ENCODE data around the gene GPC5. TPM values are rescaled to one million over a fixed set of nuclear protein-coding genes. Genes with fewer than 3 reads are reported as not detected.

GPC5 gene
- total RNA-seq, 2 donors from 2014 or later = not detected

DNA sequence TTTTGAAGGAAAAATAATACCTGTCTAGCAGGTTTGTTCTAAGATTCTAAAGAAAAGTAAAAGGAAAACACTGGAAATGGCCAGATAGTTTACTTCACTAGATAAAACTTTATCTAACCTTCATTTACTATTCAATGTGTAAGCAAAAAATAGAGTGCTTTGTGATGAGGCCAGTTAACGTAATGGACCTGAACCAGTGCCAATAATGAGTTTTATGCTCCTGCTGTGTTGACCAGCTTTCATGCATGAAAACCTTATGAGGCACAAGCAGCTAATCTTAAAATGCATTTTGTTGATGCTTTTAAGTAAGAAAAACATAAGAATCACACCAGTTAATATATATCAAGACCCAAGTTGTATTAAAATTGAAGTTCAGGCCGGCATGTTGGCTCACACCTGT lies 1211.0 kb downstream of the GPC5 start:
- TF ChIP-seq, protein P1, sequence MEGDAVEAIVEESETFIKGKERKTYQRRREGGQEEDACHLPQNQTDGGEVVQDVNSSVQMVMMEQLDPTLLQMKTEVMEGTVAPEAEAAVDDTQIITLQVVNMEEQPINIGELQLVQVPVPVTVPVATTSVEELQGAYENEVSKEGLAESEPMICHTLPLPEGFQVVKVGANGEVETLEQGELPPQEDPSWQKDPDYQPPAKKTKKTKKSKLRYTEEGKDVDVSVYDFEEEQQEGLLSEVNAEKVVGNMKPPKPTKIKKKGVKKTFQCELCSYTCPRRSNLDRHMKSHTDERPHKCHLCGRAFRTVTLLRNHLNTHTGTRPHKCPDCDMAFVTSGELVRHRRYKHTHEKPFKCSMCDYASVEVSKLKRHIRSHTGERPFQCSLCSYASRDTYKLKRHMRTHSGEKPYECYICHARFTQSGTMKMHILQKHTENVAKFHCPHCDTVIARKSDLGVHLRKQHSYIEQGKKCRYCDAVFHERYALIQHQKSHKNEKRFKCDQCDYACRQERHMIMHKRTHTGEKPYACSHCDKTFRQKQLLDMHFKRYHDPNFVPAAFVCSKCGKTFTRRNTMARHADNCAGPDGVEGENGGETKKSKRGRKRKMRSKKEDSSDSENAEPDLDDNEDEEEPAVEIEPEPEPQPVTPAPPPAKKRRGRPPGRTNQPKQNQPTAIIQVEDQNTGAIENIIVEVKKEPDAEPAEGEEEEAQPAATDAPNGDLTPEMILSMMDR (IDR thresholded peaks at IDR 0.05) = no peak
- TF ChIP-seq POLR2A (IDR thresholded peaks at IDR 0.05) = no peak
- no peak for DNase-seq
- no peaks in the 10 kb centered on the region for H3K27me3 ChIP-seq
- no peak overlapping the region for H3K27ac ChIP-seq
- WGBS, 2 donors = 69 to 74% methylated on average over 2 of the region's 2 CpGs
- intact Hi-C loops (cut with DNase I) = no loop called here
- no peaks in the 10 kb centered on the region for H3K36me3 ChIP-seq (replicated peaks in 1 of 2; ENCODE audit: insufficient read depth in 1 of 2, low read depth in 2 of 2)
- no peak for ATAC-seq
- no peaks in the 10 kb centered on the region for H3K9me3 ChIP-seq
- H3K4me1 ChIP-seq = no peaks in the 10 kb centered on the region
- no peak overlapping the region for H3K4me3 ChIP-seq

DNA sequence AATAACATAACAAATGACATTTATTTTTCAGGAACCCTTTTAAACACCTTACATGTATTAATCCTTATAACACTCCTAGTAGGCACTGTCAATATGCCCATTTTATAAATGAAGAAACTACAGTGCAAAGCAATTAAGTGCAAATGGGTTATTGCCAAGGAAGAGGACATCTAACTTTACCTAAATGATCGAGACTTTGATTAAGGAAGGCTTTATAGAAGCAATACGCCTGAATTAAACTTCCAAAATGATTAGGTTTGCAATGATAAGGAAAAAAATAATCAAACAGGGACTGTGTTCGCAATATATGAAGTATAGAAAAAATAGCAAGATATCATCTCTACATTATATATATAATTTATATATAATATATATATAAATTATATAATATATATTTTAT lies 1214.5 kb downstream of the GPC5 start:
- DNase-seq (no peak), ATAC-seq (no peak)
- TF ChIP-seq, protein P1 (IDR thresholded peaks at IDR 0.05) = no peak
- no peak for TF ChIP-seq POLR2A (IDR thresholded peaks at IDR 0.05)
- Histone ChIP-seq H3K4me3 (no peak overlapping the region), H3K27me3 (no peaks in the 10 kb centered on the region), H3K27ac (no peak overlapping the region), H3K9me3 (no peaks in the 10 kb centered on the region), H3K4me1 (no peaks in the 10 kb centered on the region), H3K36me3 (replicated peaks in 1 of 2; ENCODE audit: insufficient read depth in 1 of 2, low read depth in 2 of 2) (no peaks in the 10 kb centered on the region)
- intact Hi-C loops (cut with DNase I) = no loop called here
- WGBS, 2 donors = 86 to 91% methylated on average over 3 of the region's 3 CpGs

DNA sequence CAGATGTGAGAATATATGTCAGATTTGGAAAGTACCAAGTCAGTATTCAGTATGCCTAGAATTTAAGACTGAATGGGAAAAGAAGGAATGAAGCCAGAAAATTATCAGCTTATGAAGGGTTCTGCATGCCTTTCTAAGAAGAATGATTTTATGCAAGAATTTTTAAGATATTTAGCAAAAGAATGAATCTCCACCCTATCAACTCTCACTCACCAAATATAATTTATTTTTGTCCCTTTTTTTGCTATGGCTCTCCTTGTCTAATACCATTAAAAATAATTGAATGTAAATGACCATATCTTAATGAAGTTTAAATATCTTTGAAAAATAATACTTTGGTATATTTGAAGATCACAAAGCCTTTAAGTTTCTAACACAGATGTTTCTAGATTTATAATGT lies 1215.5 kb downstream of the GPC5 start:
- Histone ChIP-seq H3K27me3 (no peaks in the 10 kb centered on the region), H3K9me3 (no peaks in the 10 kb centered on the region), H3K27ac (no peak overlapping the region), H3K4me3 (no peak overlapping the region), H3K4me1 (no peaks in the 10 kb centered on the region), H3K36me3 (replicated peaks in 1 of 2; ENCODE audit: insufficient read depth in 1 of 2, low read depth in 2 of 2) (no peaks in the 10 kb centered on the region)
- DNase-seq = no peak
- intact Hi-C loops (cut with DNase I) = no loop called here
- TF ChIP-seq, protein P1 (IDR thresholded peaks at IDR 0.05) = no peak
- TF ChIP-seq POLR2A (IDR thresholded peaks at IDR 0.05) = no peak
- ATAC-seq = no peak

DNA sequence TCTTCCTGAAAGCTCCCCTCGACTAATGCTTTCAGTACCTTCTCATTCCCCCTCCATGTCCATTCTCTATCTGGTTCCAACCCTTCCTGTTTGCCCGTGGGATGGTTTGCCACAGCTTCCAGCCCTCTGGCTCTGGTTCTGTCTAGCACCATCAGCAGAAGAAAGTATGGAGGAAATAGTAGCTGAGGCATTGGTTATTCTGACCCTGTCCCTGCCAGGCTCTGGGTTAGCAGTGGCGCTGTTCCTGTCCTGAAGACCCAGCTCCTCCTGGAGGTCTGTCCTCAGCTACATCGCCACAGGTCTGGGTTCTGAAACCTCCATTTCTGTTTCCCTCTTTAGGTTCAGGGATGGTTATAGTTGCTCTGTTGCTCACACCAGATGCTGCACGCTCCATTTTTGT lies 1223.6 kb downstream of the GPC5 start:
- no peak for TF ChIP-seq POLR2A (IDR thresholded peaks at IDR 0.05)
- TF ChIP-seq, protein P1 (IDR thresholded peaks at IDR 0.05) = no peak
- no peaks in the 10 kb centered on the region for H3K27me3 ChIP-seq
- H3K4me3 ChIP-seq = no peak overlapping the region
- ATAC-seq (no peak), DNase-seq (no peak)
- WGBS, 2 donors = 81 to 86% methylated on average over 5 of the region's 5 CpGs
- no peak overlapping the region for H3K27ac ChIP-seq
- no peaks in the 10 kb centered on the region for H3K9me3 ChIP-seq
- intact Hi-C loops (cut with DNase I) = no loop called here
- H3K36me3 ChIP-seq (replicated peaks in 1 of 2; ENCODE audit: insufficient read depth in 1 of 2, low read depth in 2 of 2) = no peaks in the 10 kb centered on the region
- H3K4me1 ChIP-seq = no peaks in the 10 kb centered on the region

DNA sequence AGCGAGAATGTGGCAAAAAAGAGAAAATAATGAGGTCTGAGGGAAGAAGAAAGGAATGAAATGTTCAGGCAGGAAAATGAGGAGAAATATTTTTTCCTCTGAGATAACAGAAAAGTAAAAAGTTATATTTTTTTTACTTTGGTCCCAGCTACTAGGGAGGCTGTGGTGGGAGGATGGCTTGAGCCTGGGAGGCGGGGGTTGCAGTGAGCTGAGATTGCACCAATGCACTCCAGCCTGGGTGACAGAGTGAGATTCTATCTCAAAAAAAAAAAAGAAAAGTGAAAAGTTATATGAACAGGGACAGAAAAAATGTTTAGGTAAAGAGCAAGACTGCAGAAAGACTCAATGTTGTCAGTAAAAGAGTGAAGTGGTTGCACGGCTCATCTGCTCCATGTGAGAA lies 1224.5 kb downstream of the GPC5 start:
- Histone ChIP-seq H3K27me3 (no peaks in the 10 kb centered on the region), H3K9me3 (no peaks in the 10 kb centered on the region), H3K27ac (no peak overlapping the region), H3K4me3 (no peak overlapping the region), H3K36me3 (replicated peaks in 1 of 2; ENCODE audit: insufficient read depth in 1 of 2, low read depth in 2 of 2) (no peaks in the 10 kb centered on the region), H3K4me1 (no peaks in the 10 kb centered on the region)
- WGBS, 2 donors = 69% methylated on average over 3 of the region's 3 CpGs
- no peak for DNase-seq
- intact Hi-C loops (cut with DNase I) = no loop called here
- ATAC-seq = no peak
- no peak for TF ChIP-seq POLR2A (IDR thresholded peaks at IDR 0.05)
- TF ChIP-seq, protein P1 (IDR thresholded peaks at IDR 0.05) = no peak
